Breast epithelium (tissue), 3 donors: ENCODE results near the gene THRAP3.

Source experiments
- CTCF ChIP-seq, 3 donors: fragments of 450-650 bp; IDR thresholded peaks; one replicate each; pipeline ENCODE4 v1.5.1; 2016 to 2017; ENCODE audit warnings: antibody characterized with exemption in 3 of 3, mild to moderate bottlenecking in 3 of 3, moderate library complexity in 3 of 3
- POLR2A ChIP-seq: fragments of 450-650 bp; IDR thresholded peaks from one replicate; pipeline ENCODE4 v1.6.1; 2016; ENCODE audit warnings: antibody characterized with exemption, mild to moderate bottlenecking, moderate library complexity
- POLR2AphosphoS5 ChIP-seq, 3 donors: sonication (generic); formaldehyde crosslinking; IDR thresholded peaks; one replicate each; pipeline ENCODE4 v1.6.1; 2017; ENCODE audit warnings: antibody characterized with exemption in 3 of 3

- TF ChIP-seq CTCF (IDR thresholded peaks at IDR 0.05) (no peak), POLR2A (no peak), POLR2AphosphoS5 (IDR thresholded peaks at IDR 0.05) (no peak)
These were observed 127.2 kb downstream of the THRAP3 start for GRCh38 chr1:36351227-36351977.
